Central memory CD8-positive, alpha-beta T cell (primary cell): ENCODE measurements around the gene NSG2.
"Not testable (repeated sequence)": the region's sequence is repeated elsewhere in the genome, so short reads cannot be mapped to it uniquely, and the experiment has no call there.

ENCODE experiments used
- ATAC-seq: fragments of 150-1000 bp; cut with Tn5 transposase; replicated peaks from 2 replicates; pipeline ENCODE4 v1.10.0; 2022; ENCODE audit warnings: mild to moderate bottlenecking, moderate FRiP score, moderate number of reproducible peaks; ENCODE audit not compliant: poor library complexity, severe bottlenecking; ENCODE audit errors: extremely low read depth
- DNase-seq, 2 donors: peaks; one replicate each; pipeline ENCODE4 v3.0.0; 2021; ENCODE audit warnings: low spot score in 2 of 2
- H3K27ac Mint-ChIP-seq: one replicate; pipeline ENCODE4 v1.8.0; 2022; ENCODE audit warnings: low read depth, mild to moderate bottlenecking, moderate library complexity, mixed read lengths
- H3K27me3 Mint-ChIP-seq: one replicate; pipeline ENCODE4 v1.8.0; 2022; ENCODE audit warnings: mixed read lengths
- H3K36me3 Mint-ChIP-seq: one replicate; pipeline ENCODE4 v1.8.0; 2022; ENCODE audit warnings: mild to moderate bottlenecking, moderate library complexity, mixed read lengths; ENCODE audit not compliant: insufficient read depth
- H3K4me1 Mint-ChIP-seq: one replicate; pipeline ENCODE4 v1.8.0; 2022; ENCODE audit warnings: mixed read lengths
- H3K4me3 Mint-ChIP-seq: one replicate; pipeline ENCODE4 v1.8.0; 2022; ENCODE audit warnings: mild to moderate bottlenecking, moderate library complexity, mixed read lengths
- H3K9me3 Mint-ChIP-seq: one replicate; pipeline ENCODE4 v1.8.0; 2022; ENCODE audit warnings: mixed read lengths

Gene NSG2

GRCh38 chr5:174094857-174095606 is 49.5 kb downstream of the NSG2 start:
- H3K4me3 Mint-ChIP-seq, result no peak overlapping the region
- H3K4me1 Mint-ChIP-seq, result no peaks in the 10 kb centered on the region
- peaks cover 24% of the 10 kb centered on the region for H3K27me3 Mint-ChIP-seq
- no peaks in the 10 kb centered on the region for H3K9me3 Mint-ChIP-seq
- no peaks in the 10 kb centered on the region for H3K36me3 Mint-ChIP-seq
- ATAC-seq (no peak), DNase-seq (no peak)
- H3K27ac Mint-ChIP-seq, result no peak overlapping the region

GRCh38 chr5:174096619-174097018 is 51.1 kb downstream of the NSG2 start:
- Mint-ChIP-seq H3K27ac (no peak overlapping the region), H3K4me3 (no peak overlapping the region), H3K4me1 (no peaks in the 10 kb centered on the region), H3K27me3 (peaks cover 9% of the 10 kb centered on the region), H3K9me3 (no peaks in the 10 kb centered on the region), H3K36me3 (no peaks in the 10 kb centered on the region)
- ATAC-seq (no peak), DNase-seq (no peak)

- H3K4me3 Mint-ChIP-seq, result no peak overlapping the region
- peaks cover 7% of the 10 kb centered on the region for H3K27me3 Mint-ChIP-seq
- DNase-seq, result no peak
- no peak for ATAC-seq
- no peaks in the 10 kb centered on the region for H3K36me3 Mint-ChIP-seq
- H3K27ac Mint-ChIP-seq, result no peak overlapping the region
- H3K4me1 Mint-ChIP-seq, result no peaks in the 10 kb centered on the region
- no peaks in the 10 kb centered on the region for H3K9me3 Mint-ChIP-seq
Observed at GRCh38 chr5:174097486-174098185, 52.1 kb downstream of the NSG2 start.

DNA sequence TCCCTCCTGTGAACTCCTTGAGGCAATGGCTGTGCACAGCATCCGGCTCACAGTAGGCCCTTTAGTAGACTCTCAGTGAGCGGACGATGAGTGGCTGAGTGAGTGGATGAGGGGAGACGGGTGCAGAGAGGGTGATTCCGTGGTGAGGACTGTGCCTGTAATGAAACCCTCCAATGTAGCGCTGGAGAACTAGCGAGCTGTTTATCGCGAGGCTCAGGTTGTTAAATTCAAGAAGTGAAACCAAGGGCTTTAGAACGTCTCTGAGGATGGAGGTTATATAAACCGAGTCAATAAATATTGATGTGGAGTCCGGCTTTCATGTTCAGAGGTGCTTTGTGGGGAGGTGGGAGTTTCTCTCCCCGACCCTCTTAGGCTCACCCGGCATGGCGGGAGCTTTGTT is 53.2 kb downstream of the NSG2 start:
- Mint-ChIP-seq H3K36me3 (no peaks in the 10 kb centered on the region), H3K27ac (no peak overlapping the region), H3K4me1 (no peaks in the 10 kb centered on the region), H3K4me3 (no peak overlapping the region), H3K9me3 (no peaks in the 10 kb centered on the region), H3K27me3 (peaks cover 7% of the 10 kb centered on the region)
- no peak for ATAC-seq
- DNase-seq, result no peak

DNA sequence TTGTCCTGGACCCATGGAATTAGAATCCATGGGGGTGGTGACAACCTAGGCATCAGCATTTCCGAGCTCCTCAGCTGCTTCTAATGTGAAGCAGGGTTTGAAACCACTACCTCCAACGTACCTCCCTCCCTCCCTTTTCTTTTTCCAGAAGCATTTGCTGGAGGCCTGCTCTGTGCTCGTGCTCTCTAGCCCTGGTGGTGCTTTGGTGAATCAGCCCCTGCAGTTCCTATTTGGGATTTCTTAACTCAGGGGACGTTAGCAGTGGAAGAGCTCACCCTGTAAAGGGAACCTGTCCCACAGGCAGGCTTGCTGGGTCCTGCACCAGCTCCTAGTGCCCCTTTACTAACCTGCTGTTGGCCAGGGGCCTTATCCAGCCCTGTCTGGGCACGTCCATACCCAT is 55.0 kb downstream of the NSG2 start:
- H3K4me3 Mint-ChIP-seq, result no peak overlapping the region
- no peaks in the 10 kb centered on the region for H3K36me3 Mint-ChIP-seq
- no peaks in the 10 kb centered on the region for H3K4me1 Mint-ChIP-seq
- no peak overlapping the region for H3K27ac Mint-ChIP-seq
- no peaks in the 10 kb centered on the region for H3K9me3 Mint-ChIP-seq
- peaks cover 7% of the 10 kb centered on the region for H3K27me3 Mint-ChIP-seq
- DNase-seq (no peak), ATAC-seq (no peak)

GRCh38 chr5:174101195-174101730 is 55.8 kb downstream of the NSG2 start:
- DNase-seq, result no peak
- Mint-ChIP-seq H3K36me3 (no peaks in the 10 kb centered on the region), H3K9me3 (no peaks in the 10 kb centered on the region), H3K27me3 (peaks cover 7% of the 10 kb centered on the region), H3K4me3 (no peak overlapping the region), H3K27ac (no peak overlapping the region), H3K4me1 (no peaks in the 10 kb centered on the region)
- no peak for ATAC-seq

DNA sequence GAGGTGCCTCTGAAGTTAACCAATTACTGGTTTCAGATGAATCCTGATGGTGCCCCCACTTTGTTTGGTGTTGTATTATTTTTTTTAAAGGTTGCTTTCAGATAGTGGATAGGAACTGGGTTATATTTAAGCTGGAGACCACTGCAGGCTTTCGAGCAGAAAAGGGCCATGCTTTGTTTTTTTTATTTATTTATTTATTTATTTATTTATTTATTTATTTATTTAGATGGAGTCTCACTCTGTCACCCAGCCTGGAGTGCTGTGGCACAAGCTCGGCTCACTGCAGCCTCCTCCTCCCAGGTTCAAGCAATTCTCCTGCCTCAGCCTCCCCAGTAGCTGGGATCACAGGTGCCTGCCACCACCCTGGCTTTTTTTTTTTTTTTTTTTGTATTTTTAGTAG is 57.1 kb downstream of the NSG2 start:
- ATAC-seq, H3K27me3 Mint-ChIP-seq, H3K9me3 Mint-ChIP-seq, H3K27ac Mint-ChIP-seq, H3K36me3 Mint-ChIP-seq, H3K4me3 Mint-ChIP-seq, DNase-seq, H3K4me1 Mint-ChIP-seq: not testable (repeated sequence)

DNA sequence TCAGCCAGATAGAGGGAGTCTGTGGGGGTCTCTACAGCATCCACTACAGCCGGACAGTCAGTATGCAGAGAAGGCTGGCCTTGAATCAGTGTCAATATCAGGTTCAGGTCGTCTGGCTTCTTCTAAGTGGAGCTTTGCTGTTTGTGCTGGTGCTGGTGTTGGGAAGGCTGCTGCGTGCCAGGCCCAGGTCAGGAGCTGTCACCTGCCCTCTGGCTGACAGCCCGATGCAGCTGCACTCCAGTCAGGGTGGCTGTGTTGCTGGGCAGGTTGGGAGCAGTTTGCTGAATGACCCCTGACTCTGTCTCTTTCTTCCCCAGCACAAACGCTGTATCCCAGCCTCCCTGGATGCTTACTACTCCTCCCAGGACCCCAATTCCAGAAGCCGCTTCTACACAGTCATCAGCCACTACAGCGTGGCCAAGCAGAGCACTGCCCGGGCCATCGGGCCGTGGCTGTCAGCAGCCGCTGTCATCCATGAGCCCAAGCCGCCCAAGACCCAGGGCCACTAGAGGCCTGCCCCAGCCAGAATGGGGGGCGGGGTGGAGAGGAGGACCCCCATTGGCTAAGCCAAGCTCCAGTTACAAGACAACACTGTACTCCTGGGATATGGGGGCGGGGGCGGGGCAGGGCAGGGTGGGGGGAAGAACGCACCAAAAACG is 61.6 kb downstream of the NSG2 start:
- Mint-ChIP-seq H3K4me3 (no peak overlapping the region), H3K4me1 (no peaks in the 10 kb centered on the region), H3K9me3 (no peaks in the 10 kb centered on the region), H3K27ac (no peak overlapping the region), H3K36me3 (no peaks in the 10 kb centered on the region), H3K27me3 (peaks cover 11% of the 10 kb centered on the region)
- ATAC-seq, result no peak
- no peak for DNase-seq

GRCh38 chr5:174108745-174109144 is 63.2 kb downstream of the NSG2 start:
- DNase-seq (no peak), ATAC-seq (no peak)
- no peaks in the 10 kb centered on the region for H3K36me3 Mint-ChIP-seq
- no peaks in the 10 kb centered on the region for H3K9me3 Mint-ChIP-seq
- no peak overlapping the region for H3K27ac Mint-ChIP-seq
- no peak overlapping the region for H3K4me3 Mint-ChIP-seq
- peaks cover 9% of the 10 kb centered on the region for H3K27me3 Mint-ChIP-seq
- no peaks in the 10 kb centered on the region for H3K4me1 Mint-ChIP-seq

DNA sequence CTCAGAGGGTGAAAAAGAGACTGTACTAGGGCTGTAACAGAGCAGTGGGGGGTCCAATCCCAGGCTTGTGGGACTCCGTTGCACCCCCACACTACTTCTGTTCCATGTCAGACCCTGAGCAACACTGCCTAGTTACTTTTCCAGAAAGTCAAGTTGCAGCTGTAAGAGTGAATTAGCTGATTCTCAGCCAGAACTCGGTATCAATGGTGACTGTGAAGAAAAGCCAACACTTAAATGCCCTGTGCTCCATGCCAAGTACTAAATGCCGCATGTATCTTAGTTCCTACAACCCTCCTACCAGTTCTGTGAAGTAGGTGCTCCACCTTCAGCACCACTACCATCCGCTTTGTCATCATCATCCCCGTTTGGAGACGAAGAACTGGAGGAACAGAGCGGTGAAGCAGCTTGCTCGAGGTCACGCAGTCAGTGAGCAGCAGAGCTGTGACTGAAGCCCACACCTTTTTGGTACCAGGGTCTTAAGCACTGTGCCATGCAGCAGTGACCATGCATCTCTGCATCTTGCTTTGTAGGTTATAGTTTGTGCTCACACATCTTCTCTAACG is 64.3 kb downstream of the NSG2 start:
- Mint-ChIP-seq H3K4me1 (no peaks in the 10 kb centered on the region), H3K27me3 (peaks cover 13% of the 10 kb centered on the region), H3K36me3 (no peaks in the 10 kb centered on the region), H3K4me3 (no peak overlapping the region), H3K27ac (no peak overlapping the region), H3K9me3 (no peaks in the 10 kb centered on the region)
- ATAC-seq, result no peak
- no peak for DNase-seq

DNA sequence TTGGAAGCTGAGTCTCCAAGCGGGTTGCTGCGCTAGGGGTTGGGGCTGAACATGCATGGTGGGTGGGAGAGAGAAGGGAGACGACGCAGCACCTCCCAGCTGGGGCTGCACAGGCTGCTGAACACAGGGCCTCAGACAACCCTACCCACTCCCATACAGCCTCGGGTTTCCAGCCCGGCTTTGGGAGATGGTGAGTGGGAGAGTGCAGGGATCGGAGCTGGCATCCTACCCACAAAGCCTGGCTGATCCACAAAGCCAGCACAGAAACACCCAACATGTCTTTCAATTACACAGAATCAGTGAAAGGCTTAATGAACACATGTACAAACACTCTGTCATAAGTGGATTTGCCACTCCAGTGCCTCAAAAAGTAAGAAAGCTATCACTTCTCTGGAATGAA is 64.8 kb downstream of the NSG2 start:
- Mint-ChIP-seq H3K4me3 (no peak overlapping the region), H3K36me3 (no peaks in the 10 kb centered on the region), H3K27me3 (peaks cover 18% of the 10 kb centered on the region), H3K4me1 (no peaks in the 10 kb centered on the region), H3K9me3 (no peaks in the 10 kb centered on the region), H3K27ac (no peak overlapping the region)
- no peak for DNase-seq
- ATAC-seq, result no peak

DNA sequence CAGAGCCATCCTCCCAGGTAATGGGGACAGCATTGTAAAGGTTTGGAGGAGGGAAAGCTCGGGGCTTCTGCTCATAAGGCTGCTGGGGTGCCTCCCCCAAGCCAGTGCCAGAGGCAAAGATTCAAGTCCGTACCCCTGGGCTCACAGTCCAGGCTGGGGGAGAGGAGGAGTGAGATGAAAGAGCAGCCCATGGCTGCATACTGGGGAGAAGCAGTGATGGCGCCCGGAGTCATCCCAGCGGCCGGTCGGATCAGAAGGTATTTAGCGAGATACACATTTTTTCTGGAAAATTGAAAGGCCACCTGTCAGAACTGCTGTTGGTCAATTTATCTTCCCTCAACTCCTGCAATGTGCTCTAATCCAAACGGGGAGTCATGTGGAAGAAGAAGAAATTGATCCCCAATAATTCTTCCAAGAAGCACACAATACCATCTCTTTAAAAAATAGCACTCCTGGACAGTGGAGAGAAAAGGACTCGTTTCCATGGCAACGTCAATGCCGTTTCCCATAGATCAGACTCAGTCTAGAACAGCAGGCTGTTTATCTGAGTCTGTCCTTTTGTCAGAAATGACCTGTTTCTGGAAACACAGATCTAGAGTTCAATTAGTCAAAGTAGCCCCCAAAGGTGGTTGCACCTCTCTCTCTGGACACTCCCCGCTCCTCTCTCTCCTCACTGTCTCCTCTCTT is 65.9 kb downstream of the NSG2 start:
- peaks cover 27% of the 10 kb centered on the region for H3K27me3 Mint-ChIP-seq
- no peaks in the 10 kb centered on the region for H3K4me1 Mint-ChIP-seq
- H3K9me3 Mint-ChIP-seq, result no peaks in the 10 kb centered on the region
- no peaks in the 10 kb centered on the region for H3K36me3 Mint-ChIP-seq
- ATAC-seq (no peak), DNase-seq (no peak)
- H3K4me3 Mint-ChIP-seq, result no peak overlapping the region
- H3K27ac Mint-ChIP-seq, result no peak overlapping the region
